GM18907 (cell line): Measurements from ENCODE around the gene NPC2.

ENCODE experiments used
- ATAC-seq: cut with Tn5 transposase; IDR thresholded peaks from one replicate; pipeline ENCODE4 v1.9.1; 2021; ENCODE audit warnings: mild to moderate bottlenecking, moderate library complexity; ENCODE audit not compliant: unreplicated experiment

The NPC2 gene

GRCh38 chr14:74503291-74503937 lies 10.3 kb upstream of the NPC2 start:
- no peak for ATAC-seq

- no peak for ATAC-seq
Measured at GRCh38 chr14:74502236-74503019, 9.3 kb upstream of the NPC2 start.

GRCh38 chr14:74501691-74502090 lies 8.6 kb upstream of the NPC2 start:
- ATAC-seq = no peak

GRCh38 chr14:74501135-74501614 lies 8.1 kb upstream of the NPC2 start:
- no peak for ATAC-seq

GRCh38 chr14:74500417-74501134 lies 7.5 kb upstream of the NPC2 start:
- no peak for ATAC-seq

- ATAC-seq = no peak
Measured at GRCh38 chr14:74495356-74495755, 2.3 kb upstream of the NPC2 start.

- peak; percentile 86 for ATAC-seq
Measured at GRCh38 chr14:74493343-74494261, 497 bp upstream of the NPC2 start, which contains the start of gene ISCA2. ISCA2 (plus strand) TSS chr14:74493765; CDS start chr14:74493775, 10 bp downstream.

- no peak for ATAC-seq
Measured at GRCh38 chr14:74491956-74492775, 939 bp downstream of the NPC2 start.

GRCh38 chr14:74490486-74490885 lies 2.6 kb downstream of the NPC2 start:
- no peak for ATAC-seq

- ATAC-seq = no peak
Measured at GRCh38 chr14:74488786-74489397, 4.2 kb downstream of the NPC2 start.

GRCh38 chr14:74486164-74486563 lies 6.9 kb downstream of the NPC2 start:
- ATAC-seq = no peak

- ATAC-seq = no peak
Measured at GRCh38 chr14:74483321-74483720, 9.8 kb downstream of the NPC2 start.

- no peak for ATAC-seq
Measured at GRCh38 chr14:74482571-74482970, 10.5 kb downstream of the NPC2 start.

- no peak for ATAC-seq
Measured at GRCh38 chr14:74480046-74480445, 13.1 kb downstream of the NPC2 start.

GRCh38 chr14:74478996-74479635 lies 14.0 kb downstream of the NPC2 start:
- ATAC-seq = no peak

- ATAC-seq = no peak
Measured at GRCh38 chr14:74476607-74477006, 16.5 kb downstream of the NPC2 start.

GRCh38 chr14:74476107-74476506 lies 17.0 kb downstream of the NPC2 start:
- ATAC-seq = no peak

- no peak for ATAC-seq
Measured at GRCh38 chr14:74475678-74476077, 17.4 kb downstream of the NPC2 start.

- ATAC-seq = no peak
Measured at GRCh38 chr14:74474376-74474775, 18.7 kb downstream of the NPC2 start.
